WTC11 (cell line): Measurements from ENCODE around the gene C20orf144. TPM values are rescaled to one million over a fixed set of nuclear protein-coding genes. Genes with fewer than 3 reads are reported as not detected.
A peak's percentile ranks its signal among the peaks of the same experiment; 100 is the strongest.

Experiments used
- ATAC-seq: fragments of 200-7000 bp; cut with Tn5 transposase; 2 replicates; pipeline ENCODE4 v1.10.0; 2021; ENCODE audit warnings: mild to moderate bottlenecking, moderate library complexity
- CTCF ChIA-PET: fragments of 300-600 bp; sonication (Branson Sonifier 250); formaldehyde crosslinking; loops from one replicate; lab custom pipeline; 2021; ENCODE audit warnings: antibody characterized with exemption; lab: Charles Lee
- POLR2A ChIA-PET: fragments of 350-600 bp; sonication (Branson Sonifier 250); formaldehyde crosslinking; loops from one replicate; lab custom pipeline; 2021; ENCODE audit warnings: antibody characterized with exemption; lab: Charles Lee
- DNase-seq: peaks from one replicate; pipeline ENCODE4 v3.0.0; 2021; ENCODE audit warnings: low spot score
- H3K27ac Mint-ChIP-seq: 2 replicates; pipeline ENCODE4 v1.8.0; 2021; ENCODE audit warnings: mixed read lengths
- H3K27me3 Mint-ChIP-seq: 2 replicates; pipeline ENCODE4 v1.8.0; 2021; ENCODE audit warnings: low read depth, mild to moderate bottlenecking, moderate library complexity, mixed read lengths
- H3K36me3 Mint-ChIP-seq: 2 replicates; pipeline ENCODE4 v1.8.0; 2021; ENCODE audit warnings: mixed read lengths
- H3K4me1 Mint-ChIP-seq: 2 replicates; pipeline ENCODE4 v1.8.0; 2022; ENCODE audit warnings: mixed read lengths
- H3K4me3 Mint-ChIP-seq: 2 replicates; pipeline ENCODE4 v1.8.0; 2021; ENCODE audit warnings: mild to moderate bottlenecking, moderate library complexity, mixed read lengths
- H3K9me3 Mint-ChIP-seq: 2 replicates; pipeline ENCODE4 v1.8.0; 2021; ENCODE audit warnings: mixed read lengths
- CREM ChIP-seq: sonication (generic); formaldehyde crosslinking; IDR thresholded peaks from 2 replicates; pipeline ENCODE4 v1.8.1; 2022; ENCODE audit warnings: mild to moderate bottlenecking, missing genetic modification reagents, moderate library complexity
- ESRRA ChIP-seq: sonication (generic); formaldehyde crosslinking; IDR thresholded peaks from 2 replicates; pipeline ENCODE4 v1.8.1; 2022; ENCODE audit warnings: mild to moderate bottlenecking, missing genetic modification reagents, borderline replicate concordance
- GABPB1 ChIP-seq: sonication (generic); formaldehyde crosslinking; IDR thresholded peaks from 2 replicates; pipeline ENCODE4 v1.8.1; 2023; ENCODE audit warnings: mild to moderate bottlenecking, missing genetic modification reagents
- GRHL2 ChIP-seq: fragments of 250-450 bp; sonication (Bioruptor Pico); IDR thresholded peaks from 2 replicates; pipeline ENCODE4 v1.8.0; 2022; ENCODE audit warnings: mild to moderate bottlenecking, moderate library complexity; ENCODE audit not compliant: insufficient replicate concordance, severe bottlenecking
- KAT7 ChIP-seq: sonication (generic); formaldehyde crosslinking; IDR thresholded peaks from 2 replicates; pipeline ENCODE4 v1.8.1; 2023; ENCODE audit warnings: missing genetic modification reagents, mild to moderate bottlenecking, borderline replicate concordance
- MXD4 ChIP-seq: fragments of 250-450 bp; sonication (Bioruptor Pico); IDR thresholded peaks from 2 replicates; pipeline ENCODE4 v1.8.0; 2021; ENCODE audit warnings: mild to moderate bottlenecking, moderate library complexity, borderline replicate concordance
- MYBL2 ChIP-seq: sonication (generic); formaldehyde crosslinking; IDR thresholded peaks from 2 replicates; pipeline ENCODE4 v1.8.1; 2023; ENCODE audit warnings: mild to moderate bottlenecking, moderate library complexity, missing genetic modification reagents
- NFATC4 ChIP-seq: fragments of 250-450 bp; sonication (Bioruptor Pico); IDR thresholded peaks from 2 replicates; pipeline ENCODE4 v1.9.0; 2021; ENCODE audit warnings: mild to moderate bottlenecking
- RELA ChIP-seq: sonication (generic); formaldehyde crosslinking; IDR thresholded peaks from 2 replicates; pipeline ENCODE4 v1.8.1; 2022; ENCODE audit warnings: missing genetic modification reagents, mild to moderate bottlenecking, borderline replicate concordance
- RORB ChIP-seq: fragments of 250-450 bp; sonication (Bioruptor Pico); IDR thresholded peaks from 2 replicates; pipeline ENCODE4 v1.9.0; 2021; ENCODE audit warnings: mild to moderate bottlenecking
- SMAD4 ChIP-seq: sonication (generic); formaldehyde crosslinking; IDR thresholded peaks from 2 replicates; pipeline ENCODE4 v1.8.0; 2022; ENCODE audit warnings: mild to moderate bottlenecking, missing genetic modification reagents
- SOX15 ChIP-seq: fragments of 250-450 bp; sonication (Bioruptor Pico); IDR thresholded peaks from 2 replicates; pipeline ENCODE4 v1.9.0; 2021; ENCODE audit warnings: mild to moderate bottlenecking
- ZNF671 ChIP-seq: fragments of 250-450 bp; sonication (Bioruptor Pico); IDR thresholded peaks from 2 replicates; pipeline ENCODE4 v1.8.0; 2021; ENCODE audit warnings: mild to moderate bottlenecking
- total RNA-seq: library from RNA; stranded (reverse); gene quantifications from 3 replicates; pipeline ENCODE4 v1.2.3, GENCODE V29; 2021
- TF ChIP-seq, protein P1 (sequence below): fragments of 250-450 bp; sonication (Bioruptor Pico); IDR thresholded peaks from 2 replicates; pipeline ENCODE4 v1.8.0; 2021; ENCODE audit warnings: mild to moderate bottlenecking
- TF ChIP-seq, protein P2 (sequence below): sonication (generic); formaldehyde crosslinking; IDR thresholded peaks from 2 replicates; pipeline ENCODE4 v1.8.1; 2022; ENCODE audit warnings: mild to moderate bottlenecking, missing genetic modification reagents, moderate library complexity, borderline replicate concordance
- TF ChIP-seq, protein P3 (sequence below): fragments of 200-600 bp; IDR thresholded peaks from 2 replicates; pipeline ENCODE4 v1.8.0; 2022; ENCODE audit warnings: antibody characterized with exemption
- TF ChIP-seq, protein P4 (sequence below): fragments of 250-450 bp; sonication (Bioruptor Pico); IDR thresholded peaks from 2 replicates; pipeline ENCODE4 v1.9.0; 2021; ENCODE audit warnings: mild to moderate bottlenecking
- TF ChIP-seq, protein P5 (sequence below): sonication (generic); formaldehyde crosslinking; IDR thresholded peaks from 2 replicates; pipeline ENCODE4 v1.8.0; 2023; ENCODE audit warnings: mild to moderate bottlenecking, missing genetic modification reagents
- TF ChIP-seq, protein P6 (sequence below): sonication (generic); formaldehyde crosslinking; IDR thresholded peaks from 2 replicates; pipeline ENCODE4 v1.8.0; 2023; ENCODE audit warnings: missing genetic modification reagents

The C20orf144 gene
- total RNA-seq, 1 experiment from 2014 or later, result 0.09 TPM

DNA sequence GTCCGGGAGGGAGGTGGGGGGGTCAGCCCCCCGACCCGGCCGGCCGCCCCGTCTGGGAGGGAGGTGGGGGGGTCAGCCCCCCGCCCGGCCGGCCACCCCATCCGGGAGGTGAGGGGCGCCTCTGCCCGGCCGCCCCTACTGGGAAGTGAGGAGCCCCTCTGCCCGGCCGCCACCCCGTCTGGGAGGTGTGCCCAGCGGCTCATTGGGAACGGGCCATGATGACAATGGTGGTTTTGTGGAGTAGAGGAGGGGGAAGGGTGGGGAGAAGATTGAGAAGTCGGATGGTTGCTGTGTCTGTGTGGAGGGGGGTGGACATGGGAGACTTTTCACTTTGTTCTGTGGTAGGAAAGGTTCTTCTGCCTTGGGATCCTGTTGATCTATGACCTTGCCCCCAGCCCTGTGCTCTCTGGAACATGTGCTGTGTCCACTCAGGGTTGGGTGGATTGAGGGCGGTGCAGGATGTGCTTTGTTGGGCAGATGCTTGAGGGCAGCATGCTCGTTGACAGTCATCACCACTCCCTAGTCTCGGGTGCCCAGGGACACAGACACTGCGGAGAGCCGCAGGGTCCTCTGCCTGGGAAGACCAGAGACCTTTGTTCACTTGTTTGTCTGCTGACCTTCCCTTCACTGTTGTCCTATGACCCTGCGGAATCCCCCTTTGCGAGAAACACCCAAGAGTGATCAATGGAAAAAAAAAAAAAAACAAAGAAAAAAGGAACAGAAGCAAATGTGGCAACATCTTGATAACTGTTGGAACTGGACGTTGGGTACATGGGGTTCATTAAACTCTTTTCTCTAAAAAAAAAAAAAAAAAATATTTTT, 39.7 kb downstream of the C20orf144 start:
- CTCF ChIA-PET, result no interaction called here

DNA sequence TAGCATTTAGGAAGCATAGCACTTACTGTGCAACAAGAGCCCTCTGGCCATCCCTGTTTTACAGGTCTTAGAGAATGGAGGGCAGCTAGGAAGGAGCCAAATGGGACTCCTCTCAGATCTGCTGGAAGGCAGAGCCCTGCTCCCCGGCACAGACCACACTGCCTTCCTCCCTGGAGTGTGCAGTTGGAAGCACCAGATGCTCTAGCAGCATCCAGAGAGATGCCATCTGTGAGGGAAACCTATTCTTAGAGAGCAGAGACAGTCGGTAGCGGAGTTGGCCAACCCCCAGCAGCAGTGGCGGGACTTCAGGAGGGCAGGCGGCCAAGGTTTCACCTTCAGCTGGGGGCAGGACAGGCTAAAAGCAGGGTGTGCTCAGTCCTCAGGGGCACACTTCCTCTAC, 40.7 kb downstream of the C20orf144 start:
- Mint-ChIP-seq H3K9me3 (peaks cover 25% of the 10 kb centered on the region), H3K27me3 (peaks cover 9% of the 10 kb centered on the region), H3K27ac (no peak overlapping the region), H3K4me3 (no peak overlapping the region), H3K36me3 (peaks cover 18% of the 10 kb centered on the region), H3K4me1 (no peaks in the 10 kb centered on the region)
- POLR2A ChIA-PET, result no interaction called here
- TF ChIP-seq, protein P1, sequence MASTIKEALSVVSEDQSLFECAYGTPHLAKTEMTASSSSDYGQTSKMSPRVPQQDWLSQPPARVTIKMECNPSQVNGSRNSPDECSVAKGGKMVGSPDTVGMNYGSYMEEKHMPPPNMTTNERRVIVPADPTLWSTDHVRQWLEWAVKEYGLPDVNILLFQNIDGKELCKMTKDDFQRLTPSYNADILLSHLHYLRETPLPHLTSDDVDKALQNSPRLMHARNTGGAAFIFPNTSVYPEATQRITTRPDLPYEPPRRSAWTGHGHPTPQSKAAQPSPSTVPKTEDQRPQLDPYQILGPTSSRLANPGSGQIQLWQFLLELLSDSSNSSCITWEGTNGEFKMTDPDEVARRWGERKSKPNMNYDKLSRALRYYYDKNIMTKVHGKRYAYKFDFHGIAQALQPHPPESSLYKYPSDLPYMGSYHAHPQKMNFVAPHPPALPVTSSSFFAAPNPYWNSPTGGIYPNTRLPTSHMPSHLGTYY, result no peak
- TF ChIP-seq SMAD4 (CRISPR knock-in tag) (no peak), ZNF671 (CRISPR knock-in tag) (no peak), GRHL2 (CRISPR knock-in tag) (no peak), SOX15 (CRISPR knock-in tag) (no peak), MXD4 (CRISPR knock-in tag) (no peak), RORB (CRISPR knock-in tag) (no peak), MYBL2 (CRISPR knock-in tag) (no peak), KAT7 (no peak), ESRRA (CRISPR knock-in tag) (no peak)
- DNase-seq (no peak), ATAC-seq (no peak)
- CTCF ChIA-PET, result no interaction called here

More for the DNA sequence above, 39.7 kb downstream of the C20orf144 start:
- H3K4me3 Mint-ChIP-seq, result no peak overlapping the region
- no peaks in the 10 kb centered on the region for H3K4me1 Mint-ChIP-seq
- DNase-seq (no peak), ATAC-seq (no peak)
- peaks cover 23% of the 10 kb centered on the region for H3K36me3 Mint-ChIP-seq
- H3K27ac Mint-ChIP-seq, result no peak overlapping the region
- peaks cover 31% of the 10 kb centered on the region for H3K9me3 Mint-ChIP-seq
- POLR2A ChIA-PET, result no interaction called here
- peak; percentile 39; the same call in 1 of the 2 replicates for TF ChIP-seq GABPB1 (CRISPR knock-in tag)
- TF ChIP-seq, protein P2, sequence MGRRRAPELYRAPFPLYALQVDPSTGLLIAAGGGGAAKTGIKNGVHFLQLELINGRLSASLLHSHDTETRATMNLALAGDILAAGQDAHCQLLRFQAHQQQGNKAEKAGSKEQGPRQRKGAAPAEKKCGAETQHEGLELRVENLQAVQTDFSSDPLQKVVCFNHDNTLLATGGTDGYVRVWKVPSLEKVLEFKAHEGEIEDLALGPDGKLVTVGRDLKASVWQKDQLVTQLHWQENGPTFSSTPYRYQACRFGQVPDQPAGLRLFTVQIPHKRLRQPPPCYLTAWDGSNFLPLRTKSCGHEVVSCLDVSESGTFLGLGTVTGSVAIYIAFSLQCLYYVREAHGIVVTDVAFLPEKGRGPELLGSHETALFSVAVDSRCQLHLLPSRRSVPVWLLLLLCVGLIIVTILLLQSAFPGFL (CRISPR knock-in tag), result peak; percentile 55; the same call in 1 of the 2 replicates
- no peak for TF ChIP-seq RELA (CRISPR knock-in tag)
- TF ChIP-seq, protein P3, sequence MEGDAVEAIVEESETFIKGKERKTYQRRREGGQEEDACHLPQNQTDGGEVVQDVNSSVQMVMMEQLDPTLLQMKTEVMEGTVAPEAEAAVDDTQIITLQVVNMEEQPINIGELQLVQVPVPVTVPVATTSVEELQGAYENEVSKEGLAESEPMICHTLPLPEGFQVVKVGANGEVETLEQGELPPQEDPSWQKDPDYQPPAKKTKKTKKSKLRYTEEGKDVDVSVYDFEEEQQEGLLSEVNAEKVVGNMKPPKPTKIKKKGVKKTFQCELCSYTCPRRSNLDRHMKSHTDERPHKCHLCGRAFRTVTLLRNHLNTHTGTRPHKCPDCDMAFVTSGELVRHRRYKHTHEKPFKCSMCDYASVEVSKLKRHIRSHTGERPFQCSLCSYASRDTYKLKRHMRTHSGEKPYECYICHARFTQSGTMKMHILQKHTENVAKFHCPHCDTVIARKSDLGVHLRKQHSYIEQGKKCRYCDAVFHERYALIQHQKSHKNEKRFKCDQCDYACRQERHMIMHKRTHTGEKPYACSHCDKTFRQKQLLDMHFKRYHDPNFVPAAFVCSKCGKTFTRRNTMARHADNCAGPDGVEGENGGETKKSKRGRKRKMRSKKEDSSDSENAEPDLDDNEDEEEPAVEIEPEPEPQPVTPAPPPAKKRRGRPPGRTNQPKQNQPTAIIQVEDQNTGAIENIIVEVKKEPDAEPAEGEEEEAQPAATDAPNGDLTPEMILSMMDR, result no peak
- no peak for TF ChIP-seq CREM (CRISPR knock-in tag)
- peaks cover 9% of the 10 kb centered on the region for H3K27me3 Mint-ChIP-seq

DNA sequence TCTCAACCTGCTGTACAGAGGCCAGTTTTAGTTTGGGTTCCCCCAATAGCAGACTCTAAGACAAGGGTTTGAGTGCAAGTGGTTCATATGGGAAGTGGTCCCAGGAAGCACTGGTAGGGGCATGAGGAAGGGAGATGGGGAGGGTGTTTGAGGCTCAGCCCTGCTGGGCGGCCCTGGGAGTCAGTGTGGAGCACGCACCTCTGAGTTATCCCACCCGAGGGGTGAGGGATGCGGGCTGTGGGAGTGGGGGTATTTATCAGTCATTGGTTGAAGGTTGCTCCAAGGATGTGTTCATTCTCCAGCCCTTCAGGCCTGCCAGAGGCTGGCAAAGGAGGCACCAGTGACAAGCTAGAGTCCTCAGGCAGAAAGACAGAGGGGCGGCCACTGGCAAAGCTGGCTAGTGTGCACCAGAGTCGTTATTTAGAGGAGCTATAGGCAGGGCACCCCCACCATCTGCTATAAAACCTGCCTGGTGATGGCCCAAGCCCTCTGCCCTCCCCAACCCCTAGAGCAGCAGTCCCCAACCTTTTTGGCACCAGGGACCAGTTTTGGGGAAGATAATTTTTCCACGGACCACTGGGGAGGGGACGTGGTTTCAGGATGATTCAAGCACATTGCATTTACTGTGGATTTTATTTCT, 41.5 kb downstream of the C20orf144 start:
- ATAC-seq (no peak), DNase-seq (no peak)
- Mint-ChIP-seq H3K27me3 (peaks cover 5% of the 10 kb centered on the region), H3K27ac (no peak overlapping the region), H3K36me3 (peaks cover 12% of the 10 kb centered on the region), H3K4me1 (no peaks in the 10 kb centered on the region), H3K9me3 (peaks cover 20% of the 10 kb centered on the region), H3K4me3 (no peak overlapping the region)
- ChIA-PET CTCF (no interaction called here), POLR2A (no interaction called here)
- TF ChIP-seq, protein P4, sequence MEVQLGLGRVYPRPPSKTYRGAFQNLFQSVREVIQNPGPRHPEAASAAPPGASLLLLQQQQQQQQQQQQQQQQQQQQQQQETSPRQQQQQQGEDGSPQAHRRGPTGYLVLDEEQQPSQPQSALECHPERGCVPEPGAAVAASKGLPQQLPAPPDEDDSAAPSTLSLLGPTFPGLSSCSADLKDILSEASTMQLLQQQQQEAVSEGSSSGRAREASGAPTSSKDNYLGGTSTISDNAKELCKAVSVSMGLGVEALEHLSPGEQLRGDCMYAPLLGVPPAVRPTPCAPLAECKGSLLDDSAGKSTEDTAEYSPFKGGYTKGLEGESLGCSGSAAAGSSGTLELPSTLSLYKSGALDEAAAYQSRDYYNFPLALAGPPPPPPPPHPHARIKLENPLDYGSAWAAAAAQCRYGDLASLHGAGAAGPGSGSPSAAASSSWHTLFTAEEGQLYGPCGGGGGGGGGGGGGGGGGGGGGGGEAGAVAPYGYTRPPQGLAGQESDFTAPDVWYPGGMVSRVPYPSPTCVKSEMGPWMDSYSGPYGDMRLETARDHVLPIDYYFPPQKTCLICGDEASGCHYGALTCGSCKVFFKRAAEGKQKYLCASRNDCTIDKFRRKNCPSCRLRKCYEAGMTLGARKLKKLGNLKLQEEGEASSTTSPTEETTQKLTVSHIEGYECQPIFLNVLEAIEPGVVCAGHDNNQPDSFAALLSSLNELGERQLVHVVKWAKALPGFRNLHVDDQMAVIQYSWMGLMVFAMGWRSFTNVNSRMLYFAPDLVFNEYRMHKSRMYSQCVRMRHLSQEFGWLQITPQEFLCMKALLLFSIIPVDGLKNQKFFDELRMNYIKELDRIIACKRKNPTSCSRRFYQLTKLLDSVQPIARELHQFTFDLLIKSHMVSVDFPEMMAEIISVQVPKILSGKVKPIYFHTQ (CRISPR knock-in tag), result no peak
- TF ChIP-seq, protein P5, sequence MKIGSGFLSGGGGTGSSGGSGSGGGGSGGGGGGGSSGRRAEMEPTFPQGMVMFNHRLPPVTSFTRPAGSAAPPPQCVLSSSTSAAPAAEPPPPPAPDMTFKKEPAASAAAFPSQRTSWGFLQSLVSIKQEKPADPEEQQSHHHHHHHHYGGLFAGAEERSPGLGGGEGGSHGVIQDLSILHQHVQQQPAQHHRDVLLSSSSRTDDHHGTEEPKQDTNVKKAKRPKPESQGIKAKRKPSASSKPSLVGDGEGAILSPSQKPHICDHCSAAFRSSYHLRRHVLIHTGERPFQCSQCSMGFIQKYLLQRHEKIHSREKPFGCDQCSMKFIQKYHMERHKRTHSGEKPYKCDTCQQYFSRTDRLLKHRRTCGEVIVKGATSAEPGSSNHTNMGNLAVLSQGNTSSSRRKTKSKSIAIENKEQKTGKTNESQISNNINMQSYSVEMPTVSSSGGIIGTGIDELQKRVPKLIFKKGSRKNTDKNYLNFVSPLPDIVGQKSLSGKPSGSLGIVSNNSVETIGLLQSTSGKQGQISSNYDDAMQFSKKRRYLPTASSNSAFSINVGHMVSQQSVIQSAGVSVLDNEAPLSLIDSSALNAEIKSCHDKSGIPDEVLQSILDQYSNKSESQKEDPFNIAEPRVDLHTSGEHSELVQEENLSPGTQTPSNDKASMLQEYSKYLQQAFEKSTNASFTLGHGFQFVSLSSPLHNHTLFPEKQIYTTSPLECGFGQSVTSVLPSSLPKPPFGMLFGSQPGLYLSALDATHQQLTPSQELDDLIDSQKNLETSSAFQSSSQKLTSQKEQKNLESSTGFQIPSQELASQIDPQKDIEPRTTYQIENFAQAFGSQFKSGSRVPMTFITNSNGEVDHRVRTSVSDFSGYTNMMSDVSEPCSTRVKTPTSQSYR (CRISPR knock-in tag), result no peak
- TF ChIP-seq NFATC4, result no peak
- TF ChIP-seq, protein P6, sequence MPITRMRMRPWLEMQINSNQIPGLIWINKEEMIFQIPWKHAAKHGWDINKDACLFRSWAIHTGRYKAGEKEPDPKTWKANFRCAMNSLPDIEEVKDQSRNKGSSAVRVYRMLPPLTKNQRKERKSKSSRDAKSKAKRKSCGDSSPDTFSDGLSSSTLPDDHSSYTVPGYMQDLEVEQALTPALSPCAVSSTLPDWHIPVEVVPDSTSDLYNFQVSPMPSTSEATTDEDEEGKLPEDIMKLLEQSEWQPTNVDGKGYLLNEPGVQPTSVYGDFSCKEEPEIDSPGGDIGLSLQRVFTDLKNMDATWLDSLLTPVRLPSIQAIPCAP (CRISPR knock-in tag), result no peak
